Activated CD4-positive, alpha-beta T cell treated with anti-CD3 and anti-CD28 coated beads for 1 hour (primary cell): Measurements from ENCODE around the gene ISL2.
A peak's percentile ranks its signal among the peaks of the same experiment; 100 is the strongest.
"Not testable (repeated sequence)": the region's sequence is repeated elsewhere in the genome, so short reads cannot be mapped to it uniquely, and the experiment has no call there.

Source experiments
- DNase-seq: peaks from one replicate; pipeline ENCODE4 v3.0.0-alpha.2; 2020

ISL2 gene

DNA sequence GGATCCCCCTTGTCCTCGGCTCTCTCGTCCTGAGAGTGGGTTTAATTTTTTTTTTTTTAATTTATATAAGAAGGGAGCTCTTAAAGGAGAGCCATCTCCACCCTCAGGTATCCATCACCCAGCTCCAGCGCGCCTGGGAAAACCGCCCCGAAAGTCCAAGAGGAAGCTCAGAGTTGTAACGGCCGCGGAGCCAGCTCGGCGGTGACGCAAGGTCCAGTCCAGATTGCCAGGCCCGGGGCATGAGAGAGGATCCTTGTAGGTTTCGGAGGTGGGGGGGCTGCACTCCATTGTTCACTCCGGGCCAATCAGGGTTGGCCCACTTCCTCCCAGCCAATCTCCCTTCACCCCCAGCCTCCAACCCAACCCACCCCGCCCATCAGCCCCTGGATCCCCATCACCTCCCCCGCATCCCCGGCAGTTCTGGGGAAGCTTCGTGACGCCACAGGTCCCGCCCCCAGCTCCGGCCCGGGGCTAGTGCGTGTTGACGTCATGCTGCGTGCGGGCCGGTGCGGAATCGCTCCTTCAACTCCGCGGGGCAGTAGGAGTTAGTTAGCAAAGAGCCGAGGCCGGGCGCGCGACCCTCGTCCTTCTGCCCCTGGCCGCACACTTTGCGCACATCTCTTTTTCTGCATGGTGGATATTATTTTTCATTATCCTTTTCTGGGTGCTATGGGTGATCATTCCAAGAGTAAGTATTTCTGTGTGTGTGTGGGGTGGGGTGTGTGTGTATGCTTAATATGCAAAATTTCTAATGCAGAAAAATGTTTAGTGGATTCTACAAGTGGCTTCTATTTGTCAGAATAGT lies at the start of gene ISL2:
ISL2 (plus strand) TSS at position 520 of the 805 bp plus-strand sequence; CDS start at position 631, 111 bp downstream.
- no peak for DNase-seq

DNA sequence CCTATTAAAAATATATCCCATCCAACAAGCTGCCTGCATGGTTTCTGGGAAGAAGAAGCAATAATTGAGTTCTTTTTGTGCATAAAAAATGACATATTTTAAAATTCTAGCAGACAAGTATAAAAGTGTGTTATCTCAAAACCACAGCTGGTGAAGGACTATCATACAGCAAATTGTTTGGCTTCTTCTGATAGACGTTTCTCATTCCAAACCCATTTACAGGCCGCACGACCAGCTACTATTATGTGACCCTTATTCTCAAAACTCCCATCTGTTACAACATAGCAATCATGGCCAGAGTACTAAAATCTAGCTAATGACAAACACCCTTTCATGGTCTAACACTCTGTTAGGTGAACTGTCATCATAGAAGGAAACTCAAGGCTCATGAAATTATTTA lies 47.0 kb upstream of the ISL2 start:
- DNase-seq, result no peak

GRCh38 chr15:76293361-76293760 lies 43.2 kb upstream of the ISL2 start:
- DNase-seq, result no peak

DNA sequence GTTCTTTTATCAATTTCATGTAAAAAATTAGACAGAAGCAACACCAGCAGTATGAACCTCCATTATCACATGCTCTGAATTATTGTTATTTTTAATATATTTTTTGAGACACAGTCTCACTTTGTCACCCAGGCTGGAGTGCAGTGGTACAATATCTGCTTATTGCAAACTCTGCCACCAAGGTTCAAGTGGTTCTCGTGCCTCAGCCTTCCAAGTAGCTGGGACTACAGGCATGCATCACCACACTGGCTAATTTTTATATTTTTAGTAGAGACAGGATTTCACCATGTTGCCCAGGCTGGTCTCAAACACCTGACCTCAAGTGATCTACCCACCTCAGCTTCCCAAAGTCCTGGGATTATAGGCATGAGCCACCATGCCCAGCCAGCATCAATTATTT lies 42.1 kb upstream of the ISL2 start:
- not testable (repeated sequence) for DNase-seq

GRCh38 chr15:76296849-76297248 lies 39.7 kb upstream of the ISL2 start:
- DNase-seq, result no peak

DNA sequence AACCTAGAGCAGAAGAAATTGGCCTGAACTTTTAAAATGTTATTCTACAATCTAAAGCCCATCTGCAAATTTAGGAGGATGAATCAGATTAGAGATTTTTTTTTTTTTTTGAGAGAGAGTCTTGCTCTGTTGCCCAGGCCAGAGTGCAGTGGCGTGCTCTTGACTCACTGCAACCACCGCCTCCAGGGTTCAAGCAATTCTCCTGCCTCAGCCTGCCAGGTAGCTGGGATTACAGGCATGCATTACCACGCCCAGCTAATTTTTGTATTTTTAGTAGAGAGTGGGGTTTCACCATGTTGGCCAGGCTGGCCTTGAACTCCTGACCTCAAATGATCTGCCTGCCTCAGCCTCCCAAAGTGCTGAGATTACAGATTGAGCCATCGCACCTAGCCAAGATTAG lies 38.6 kb upstream of the ISL2 start:
- DNase-seq, result not testable (repeated sequence)

- DNase-seq, result no peak
Measured at GRCh38 chr15:76298986-76299385, 37.6 kb upstream of the ISL2 start.

- DNase-seq, result no peak
Measured at GRCh38 chr15:76299786-76300185, 36.8 kb upstream of the ISL2 start.

DNA sequence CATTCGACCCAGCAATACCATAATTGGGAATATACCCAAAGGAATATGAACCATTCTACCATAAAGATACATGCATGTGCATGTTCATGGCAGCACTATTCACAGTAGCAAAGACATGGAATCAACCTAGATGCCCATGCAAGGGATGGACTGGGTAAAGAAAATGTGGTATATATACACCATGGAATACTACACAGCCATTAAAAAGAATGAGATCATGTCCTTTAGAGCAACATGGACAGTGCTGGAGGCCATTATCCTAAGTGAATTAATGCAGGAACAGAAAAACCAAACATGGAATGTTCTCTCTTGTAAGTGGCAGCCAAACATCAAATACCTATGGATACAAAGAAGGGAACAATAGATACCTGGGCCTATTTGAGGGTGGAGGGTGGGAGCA lies 32.7 kb upstream of the ISL2 start:
- no peak for DNase-seq

DNA sequence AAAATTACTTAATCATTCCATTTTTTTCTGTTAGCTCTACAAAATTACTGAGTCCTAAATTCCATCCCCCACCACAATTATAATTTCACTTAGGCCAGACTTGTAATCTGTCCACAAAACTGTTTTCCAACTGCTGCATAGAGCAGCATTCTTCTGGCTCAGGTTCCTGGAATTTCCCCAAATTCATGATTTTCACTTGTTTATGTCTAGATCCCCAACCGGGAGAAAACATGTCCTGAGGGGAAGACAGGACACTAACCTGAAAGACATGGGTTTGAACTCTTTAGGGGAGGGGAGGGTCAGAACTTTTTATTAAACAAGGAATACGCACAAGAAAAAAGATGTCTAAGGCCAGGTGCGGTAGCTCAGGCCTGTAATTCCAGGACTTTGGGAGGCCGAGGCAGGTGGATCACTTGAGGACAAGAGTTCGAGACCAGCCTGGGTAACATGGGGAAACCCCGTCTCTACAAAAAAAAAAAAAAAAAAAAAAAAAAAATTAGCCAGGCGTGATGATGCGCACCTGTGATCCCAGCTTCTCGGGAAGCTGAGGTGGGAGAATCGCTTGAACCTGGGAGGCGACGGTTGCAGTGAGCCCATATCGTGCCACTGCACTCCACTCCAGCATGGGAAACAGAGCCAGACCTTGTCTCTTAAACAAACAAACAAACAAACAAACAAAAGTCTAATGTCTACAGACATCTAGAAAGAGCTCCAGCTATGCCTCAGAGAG lies 26.8 kb upstream of the ISL2 start:
- DNase-seq, result no peak

GRCh38 chr15:76310475-76311099 lies 26.0 kb upstream of the ISL2 start:
- no peak for DNase-seq

GRCh38 chr15:76311100-76311953 lies 25.2 kb upstream of the ISL2 start, which contains the start of gene ETFA:
TSS of gene ETFA (minus strand) at chr15:76311469. CDS start at chr15:76311388, 81 bp downstream.
- peak; percentile 81 for DNase-seq

DNA sequence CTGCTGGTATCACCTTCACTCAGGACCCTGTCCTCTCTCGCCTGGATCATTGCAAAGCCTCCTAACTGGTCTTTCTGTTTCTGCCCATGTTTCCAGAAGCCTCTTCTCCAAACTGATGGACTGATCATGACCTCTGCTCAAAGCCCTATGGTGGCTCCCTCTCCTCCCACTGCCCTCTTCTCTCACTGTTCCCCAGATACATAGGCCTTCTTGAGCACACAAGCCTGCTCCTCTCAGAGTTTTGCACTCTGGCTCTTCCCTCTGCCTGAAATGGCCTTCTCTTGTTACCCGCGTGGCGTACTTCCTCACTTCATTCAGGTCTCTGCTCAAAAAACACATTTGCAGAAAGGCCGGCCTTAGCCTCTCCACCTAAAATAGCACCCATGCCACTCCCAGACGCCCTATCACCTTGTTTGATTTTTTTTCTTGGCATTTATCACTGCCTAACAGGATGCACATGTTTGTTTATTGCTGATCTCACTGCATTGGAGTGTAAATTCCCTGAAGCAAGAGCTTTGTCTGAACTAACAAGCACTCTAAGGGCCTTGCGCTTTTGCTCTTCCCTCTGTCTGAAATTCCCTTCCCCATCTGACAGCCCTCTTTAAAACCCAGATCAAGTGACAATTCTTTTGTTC lies 23.9 kb upstream of the ISL2 start:
- no peak for DNase-seq

GRCh38 chr15:76313175-76313567 lies 23.4 kb upstream of the ISL2 start:
- not testable (repeated sequence) for DNase-seq

GRCh38 chr15:76313731-76314130 lies 22.8 kb upstream of the ISL2 start:
- DNase-seq, result no peak

GRCh38 chr15:76320012-76320411 lies 16.6 kb upstream of the ISL2 start:
- DNase-seq, result no peak

GRCh38 chr15:76321171-76321570 lies 15.4 kb upstream of the ISL2 start:
- DNase-seq, result no peak

DNA sequence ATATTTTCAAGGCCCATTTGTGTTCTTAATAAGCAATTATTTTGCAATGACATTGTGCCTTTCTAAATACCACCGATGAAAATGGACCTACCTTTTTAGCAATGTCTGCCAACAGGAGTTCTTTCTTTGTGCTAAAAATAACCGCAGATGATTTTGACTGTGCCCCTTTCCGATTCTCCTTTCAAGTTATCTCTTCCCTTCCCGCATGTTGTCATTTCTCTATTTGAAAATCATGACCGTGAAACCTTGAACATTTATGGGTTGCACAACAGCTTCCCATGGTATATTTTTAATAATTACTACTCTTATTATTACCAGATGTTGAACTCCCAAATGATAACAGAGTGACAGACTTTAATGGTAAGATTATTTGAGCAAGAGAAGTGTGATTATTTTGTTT lies 15.0 kb upstream of the ISL2 start:
- DNase-seq, result no peak

GRCh38 chr15:76324066-76324465 lies 12.5 kb upstream of the ISL2 start:
- no peak for DNase-seq

DNA sequence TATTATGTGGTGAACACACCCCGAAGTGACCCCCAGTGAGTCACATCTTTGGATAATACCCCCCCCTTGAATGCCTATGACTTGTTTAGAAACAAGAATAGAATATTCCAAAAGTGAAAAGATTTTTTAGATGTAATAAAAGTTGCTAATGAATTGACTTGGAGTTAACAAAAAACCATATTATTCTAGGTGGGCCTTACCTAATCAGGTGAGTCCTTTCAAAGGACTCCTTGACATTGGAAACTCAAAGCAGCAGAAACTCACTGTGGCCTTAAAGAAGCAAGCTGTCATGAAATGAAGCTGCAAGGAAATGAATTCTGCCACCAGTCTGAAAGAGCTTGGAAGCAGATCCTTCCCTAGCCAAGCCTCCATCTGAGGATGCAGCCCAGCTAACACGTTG lies 10.9 kb upstream of the ISL2 start:
- no peak for DNase-seq

DNA sequence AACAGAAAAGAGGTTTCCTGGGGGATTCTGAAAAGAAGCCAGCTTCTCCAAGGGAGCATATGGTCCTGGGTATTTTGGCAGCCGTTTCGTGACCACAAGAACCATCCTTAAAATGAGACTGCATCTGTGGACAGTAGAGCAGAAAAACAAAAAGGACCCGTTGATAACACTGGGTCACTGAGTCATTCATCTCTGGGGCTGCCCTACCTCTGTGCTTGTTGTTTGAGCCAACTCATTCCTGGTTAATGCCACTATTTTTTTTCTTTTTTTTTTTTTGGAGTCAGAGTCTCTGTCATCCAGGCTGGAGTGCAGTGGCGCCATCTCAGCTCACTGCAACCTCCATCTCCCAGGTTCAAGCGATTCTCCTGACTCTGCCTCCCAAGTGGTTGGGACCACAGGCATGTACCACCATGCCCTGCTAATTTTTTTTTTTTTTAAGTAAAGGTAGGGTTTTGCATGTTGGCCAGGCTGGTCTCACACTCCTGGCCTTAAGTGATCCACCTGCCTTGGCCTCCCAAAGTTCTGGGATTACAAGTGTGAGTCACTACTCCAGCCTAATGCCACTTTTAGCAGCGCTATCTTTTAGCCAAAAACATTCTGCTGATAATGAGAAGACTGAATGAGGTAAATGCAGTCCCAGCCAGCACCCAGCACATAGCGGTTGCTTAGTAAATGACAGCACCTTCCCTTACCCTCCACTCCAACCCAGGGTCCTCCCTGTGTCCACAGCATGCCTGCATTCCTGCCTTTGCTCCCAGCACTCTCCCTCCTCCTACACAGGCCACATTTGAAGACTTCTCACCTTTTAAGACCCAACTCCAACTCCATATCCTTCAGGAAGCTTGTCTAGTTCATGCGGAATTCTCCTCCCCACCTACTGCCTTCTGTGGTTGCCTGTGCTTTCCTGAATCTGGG lies 9.1 kb upstream of the ISL2 start:
- no peak for DNase-seq
